PC-9 (cell line): ENCODE data around the gene SETD6. TPM values are rescaled to one million over a fixed set of nuclear protein-coding genes. Genes with fewer than 3 reads are reported as not detected.

Experiments
- BruUV-seq: library from RNA; stranded (reverse); fragments of 400-500 nt; replicated peaks from 2 replicates; lab custom pipeline; 2021; lab: Mats Ljungman, UMichigan
- CTCF ChIA-PET: fragments of 300-600 bp; sonication (Branson Sonifier 250); formaldehyde crosslinking; loops from one replicate; lab custom pipeline; 2022; ENCODE audit warnings: antibody characterized with exemption; lab: Charles Lee
- POLR2A ChIA-PET: fragments of 300-600 bp; sonication (Branson Sonifier 250); formaldehyde crosslinking; loops from one replicate; lab custom pipeline; 2022; ENCODE audit warnings: antibody characterized with exemption; ENCODE audit not compliant: unreplicated experiment; lab: Charles Lee
- DNase-seq, 2 experiments: peaks; one replicate each; pipeline versions ENCODE4 v3.0.0 to v3.0.0-alpha.2; 2015 to 2022; ENCODE audit warnings: mixed read lengths in 1 of 2
- H2AFZ ChIP-seq: fragments of 200-600 bp; sonication (generic); 2 replicates; pipeline ENCODE4 v1.8.1; 2017; ENCODE audit warnings: antibody characterized with exemption
- H3F3A ChIP-seq: fragments of 200-600 bp; sonication (generic); 2 replicates; pipeline ENCODE4 v1.8.1; 2017; ENCODE audit warnings: antibody characterized with exemption, mild to moderate bottlenecking, low read depth; ENCODE audit not compliant: insufficient read depth
- H3K27ac ChIP-seq: fragments of 200-600 bp; sonication (generic); 2 replicates; pipeline ENCODE4 v1.6.1; 2016; ENCODE audit warnings: mixed run types
- H3K27me3 ChIP-seq: fragments of 200-600 bp; sonication (generic); 2 replicates; pipeline ENCODE4 v1.6.1; 2016; ENCODE audit warnings: low read depth, mixed run types; ENCODE audit not compliant: insufficient read depth
- H3K36me3 ChIP-seq: fragments of 200-600 bp; sonication (generic); 2 replicates; pipeline ENCODE4 v1.6.1; 2016; ENCODE audit warnings: low read depth, mixed run types
- H3K4me1 ChIP-seq: fragments of 200-600 bp; sonication (generic); replicated peaks from 2 replicates; pipeline ENCODE4 v1.6.1; 2016; ENCODE audit warnings: mixed run types; ENCODE audit not compliant: insufficient read depth
- H3K4me2 ChIP-seq: fragments of 200-600 bp; sonication (generic); 2 replicates; pipeline ENCODE4 v1.6.1; 2017; ENCODE audit warnings: mixed run types
- H3K4me3 ChIP-seq: fragments of 200-600 bp; sonication (generic); 2 replicates; pipeline ENCODE4 v1.6.1; 2016; ENCODE audit warnings: mixed run types
- H3K79me2 ChIP-seq: fragments of 200-600 bp; sonication (generic); 2 replicates; pipeline ENCODE4 v1.6.1; 2017; ENCODE audit warnings: low read depth, mixed run types
- H3K9me2 ChIP-seq: fragments of 200-600 bp; sonication (generic); 2 replicates; pipeline ENCODE4 v1.8.1; 2017; ENCODE audit warnings: mild to moderate bottlenecking; ENCODE audit not compliant: insufficient read depth
- H3K9me3 ChIP-seq: fragments of 200-600 bp; sonication (generic); 2 replicates; pipeline ENCODE4 v1.8.1; 2016; ENCODE audit warnings: low read depth; ENCODE audit not compliant: insufficient read depth
- H4K20me1 ChIP-seq: fragments of 200-600 bp; sonication (generic); 2 replicates; pipeline ENCODE4 v1.8.1; 2017; ENCODE audit not compliant: insufficient read depth
- EZH2 ChIP-seq: fragments of 200-600 bp; sonication (generic); IDR thresholded peaks from 2 replicates; pipeline ENCODE4 v1.8.0; 2017; ENCODE audit warnings: antibody characterized with exemption, low read depth
- intact Hi-C: fragments of 100-400 bp; cut with micrococcal nuclease; formaldehyde crosslinking; loops from one replicate; pipeline ENCODE4 v1.10.0; 2022; ENCODE audit not compliant: unreplicated experiment
- total RNA-seq: library from RNA; stranded (reverse); gene quantifications from 2 replicates; pipeline ENCODE4 v1.2.3, GENCODE V29; 2021
- TF ChIP-seq, protein P1 (sequence below): fragments of 200-600 bp; sonication (generic); conservative IDR thresholded peaks from 2 replicates; pipeline ENCODE4 v1.6.1; 2017; ENCODE audit warnings: mixed run types, antibody characterized with exemption, mild to moderate bottlenecking, moderate library complexity

SETD6 gene
- total RNA-seq, 1 experiment from 2014 or later, result 21.4 TPM

DNA sequence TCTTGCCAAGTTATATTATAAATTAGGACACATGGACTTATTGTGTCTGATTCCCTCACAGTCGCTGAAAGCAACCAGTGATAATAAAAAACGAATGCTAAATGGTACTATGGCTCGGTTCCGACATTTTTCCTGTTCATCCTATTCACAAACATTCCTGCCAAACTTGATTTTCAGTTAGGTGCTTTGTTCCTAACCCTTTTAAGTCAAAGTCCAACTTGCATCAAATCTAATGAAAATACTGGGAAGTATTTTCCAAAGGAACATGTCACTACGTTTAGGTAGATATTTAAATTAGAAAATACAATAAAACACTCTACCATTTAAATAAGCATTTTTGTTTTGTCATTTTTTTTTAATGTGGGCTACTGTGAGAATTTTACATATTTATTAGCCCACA, 21.0 kb downstream of the SETD6 start:
- intact Hi-C loops, result no loop called here
- peaks cover 33% of the 10 kb centered on the region for H3F3A ChIP-seq
- no peaks in the 10 kb centered on the region for H3K79me2 ChIP-seq
- no peak for DNase-seq
- POLR2A ChIA-PET, result interaction anchor here (0.5 kb wide), 1 partner anchor 74 kb away, joined by 9 read pairs; no protein-coding TSS in a partner anchor
- no peaks in the 10 kb centered on the region for H3K9me2 ChIP-seq
- no peak overlapping the region for H2AFZ ChIP-seq
- CTCF ChIA-PET, result no interaction called here
- BruUV-seq, result no TSS peak
- peaks cover 19% of the 10 kb centered on the region for H4K20me1 ChIP-seq
- H3K9me3 ChIP-seq, result no peaks in the 10 kb centered on the region
- no peak for TF ChIP-seq EZH2
- TF ChIP-seq, protein P1, sequence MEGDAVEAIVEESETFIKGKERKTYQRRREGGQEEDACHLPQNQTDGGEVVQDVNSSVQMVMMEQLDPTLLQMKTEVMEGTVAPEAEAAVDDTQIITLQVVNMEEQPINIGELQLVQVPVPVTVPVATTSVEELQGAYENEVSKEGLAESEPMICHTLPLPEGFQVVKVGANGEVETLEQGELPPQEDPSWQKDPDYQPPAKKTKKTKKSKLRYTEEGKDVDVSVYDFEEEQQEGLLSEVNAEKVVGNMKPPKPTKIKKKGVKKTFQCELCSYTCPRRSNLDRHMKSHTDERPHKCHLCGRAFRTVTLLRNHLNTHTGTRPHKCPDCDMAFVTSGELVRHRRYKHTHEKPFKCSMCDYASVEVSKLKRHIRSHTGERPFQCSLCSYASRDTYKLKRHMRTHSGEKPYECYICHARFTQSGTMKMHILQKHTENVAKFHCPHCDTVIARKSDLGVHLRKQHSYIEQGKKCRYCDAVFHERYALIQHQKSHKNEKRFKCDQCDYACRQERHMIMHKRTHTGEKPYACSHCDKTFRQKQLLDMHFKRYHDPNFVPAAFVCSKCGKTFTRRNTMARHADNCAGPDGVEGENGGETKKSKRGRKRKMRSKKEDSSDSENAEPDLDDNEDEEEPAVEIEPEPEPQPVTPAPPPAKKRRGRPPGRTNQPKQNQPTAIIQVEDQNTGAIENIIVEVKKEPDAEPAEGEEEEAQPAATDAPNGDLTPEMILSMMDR, result no peak
- peaks cover 74% of the 10 kb centered on the region for H3K36me3 ChIP-seq
- no peak overlapping the region for H3K4me3 ChIP-seq
- no peak overlapping the region for H3K4me2 ChIP-seq
- no peaks in the 10 kb centered on the region for H3K4me1 ChIP-seq
- no peak overlapping the region for H3K27ac ChIP-seq
- H3K27me3 ChIP-seq, result no peaks in the 10 kb centered on the region

DNA sequence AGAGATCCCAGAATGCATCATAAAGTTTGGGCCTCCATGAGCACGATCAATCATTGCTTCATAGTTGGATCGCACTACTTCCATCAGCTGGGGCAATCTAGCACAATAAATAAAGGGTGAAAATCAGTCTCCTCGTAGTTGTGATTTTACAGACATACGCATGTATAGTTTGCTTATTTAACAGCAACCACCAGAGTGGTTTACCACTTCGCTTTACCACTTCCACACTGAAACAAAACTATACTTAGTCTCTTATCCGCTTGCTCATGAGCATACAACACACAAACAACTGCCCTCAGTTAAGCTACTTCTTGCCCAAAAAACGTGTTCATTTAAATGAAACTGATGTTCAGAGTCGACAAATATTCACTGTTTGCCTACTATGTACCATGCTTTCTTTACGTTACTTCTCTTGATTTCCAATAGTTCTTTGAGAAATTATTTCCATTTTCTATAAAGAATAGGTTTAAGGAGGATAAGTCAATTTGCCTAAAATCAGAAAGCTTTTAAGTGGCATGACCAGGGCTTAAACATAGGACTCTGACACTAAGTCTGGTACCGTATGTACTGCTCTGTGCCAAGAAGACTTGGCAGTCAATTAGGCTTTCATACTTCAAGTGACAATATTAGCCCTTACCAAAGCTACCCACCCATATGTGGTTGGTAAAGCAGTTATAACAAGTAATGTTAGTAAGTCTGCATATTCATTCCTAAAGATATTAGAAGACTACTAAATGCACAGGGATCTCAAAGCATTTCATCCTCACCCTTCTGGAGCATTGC, 22.0 kb downstream of the SETD6 start:
- Histone ChIP-seq H3K9me3 (no peaks in the 10 kb centered on the region), H3K4me2 (no peak overlapping the region), H3K27ac (no peak overlapping the region), H3K4me3 (no peak overlapping the region), H2AFZ (no peak overlapping the region), H3K36me3 (peaks cover 70% of the 10 kb centered on the region), H3K4me1 (no peaks in the 10 kb centered on the region), H3K9me2 (no peaks in the 10 kb centered on the region), H3K79me2 (no peaks in the 10 kb centered on the region), H4K20me1 (peaks cover 22% of the 10 kb centered on the region), H3F3A (peaks cover 32% of the 10 kb centered on the region), H3K27me3 (no peaks in the 10 kb centered on the region)
- no peak for DNase-seq
- BruUV-seq, result no TSS peak
- POLR2A ChIA-PET, result no interaction called here
- intact Hi-C loops, result no loop called here
- CTCF ChIA-PET, result no interaction called here
- no peak for TF ChIP-seq EZH2
- TF ChIP-seq, protein P1, result no peak

DNA sequence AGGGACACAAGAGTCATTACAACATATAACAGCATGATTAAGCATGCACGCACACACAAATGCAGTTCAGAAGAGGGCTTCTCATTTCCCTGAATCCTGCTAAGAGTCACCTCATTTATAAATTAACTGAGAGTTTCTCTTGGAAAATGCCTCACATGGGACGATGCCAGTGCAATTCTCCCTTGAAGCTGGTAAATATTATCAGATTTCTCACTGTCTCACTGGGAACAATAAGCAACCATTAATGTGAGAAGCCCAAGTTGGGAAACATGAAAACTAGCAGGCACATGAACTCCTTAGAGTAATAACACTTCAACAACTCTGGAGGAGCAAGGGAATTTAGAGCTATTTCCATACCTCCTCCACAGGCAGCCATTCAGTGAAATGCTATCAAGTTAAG, 26.4 kb downstream of the SETD6 start:
- H3K27me3 ChIP-seq, result no peaks in the 10 kb centered on the region
- H3K4me3 ChIP-seq, result no peak overlapping the region
- no peaks in the 10 kb centered on the region for H3K4me1 ChIP-seq
- no peak overlapping the region for H3K4me2 ChIP-seq
- no TSS peak for BruUV-seq
- peaks cover 28% of the 10 kb centered on the region for H4K20me1 ChIP-seq
- DNase-seq, result no peak
- peaks cover 32% of the 10 kb centered on the region; the same call in 1 of the 2 replicates for H3F3A ChIP-seq
- no peaks in the 10 kb centered on the region for H3K9me2 ChIP-seq
- H2AFZ ChIP-seq, result no peak overlapping the region
- intact Hi-C loops, result loop anchor here (5.0 kb wide), 1 partner anchor 41 kb away; no protein-coding TSS in a partner anchor
- no peaks in the 10 kb centered on the region for H3K79me2 ChIP-seq
- ChIA-PET CTCF (no interaction called here), POLR2A (no interaction called here)
- H3K36me3 ChIP-seq, result peaks cover 80% of the 10 kb centered on the region
- H3K27ac ChIP-seq, result no peak overlapping the region
- TF ChIP-seq, protein P1, result no peak
- no peak for TF ChIP-seq EZH2
- no peaks in the 10 kb centered on the region for H3K9me3 ChIP-seq
